Measurements from ENCODE around the gene ALPG.

The ALPG gene

GRCh38 chr2:232396683-232397082 is 10.0 kb upstream of the ALPG start:
- Histone ChIP-seq H2AFZ (ENCODE audit: low read depth, low read length, severe bottlenecking) (no peak overlapping the region), H3K36me3 (ENCODE audit: low read length) (no peaks in the 10 kb centered on the region), H4K20me1 (ENCODE audit: low read depth, low read length) (no peaks in the 10 kb centered on the region), H3K27ac (ENCODE audit: low read depth, low read length) (no peak overlapping the region), H3F3A (ENCODE audit: insufficient read depth) (no peaks in the 10 kb centered on the region), H3K27me3 (ENCODE audit: low read length) (no peaks in the 10 kb centered on the region), H3K9me2 (replicated peaks; ENCODE audit: insufficient read depth, low read length) (no peaks in the 10 kb centered on the region), H3K9ac (ENCODE audit: low read length) (no peak overlapping the region), H3K4me2 (ENCODE audit: low read depth, low read length, poor library complexity, severe bottlenecking) (no peak overlapping the region), H3K79me2 (ENCODE audit: insufficient read depth, low read length) (no peaks in the 10 kb centered on the region), H3K9me3 (ENCODE audit: insufficient read depth, low read length) (no peaks in the 10 kb centered on the region), H3K4me3 (ENCODE audit: insufficient read depth, low read length, poor library complexity, severe bottlenecking) (no peak overlapping the region)
- no peak for TF ChIP-seq CTCF (IDR thresholded peaks at IDR 0.05; ENCODE audit: insufficient read depth, low read length, poor library complexity, severe bottlenecking)
- no peak for TF ChIP-seq EZH2phosphoT487 (conservative IDR thresholded peaks at IDR 0.05; ENCODE audit: low read length)

- no peaks in the 10 kb centered on the region for H4K20me1 ChIP-seq (ENCODE audit: low read depth, low read length)
- H3K9ac ChIP-seq (ENCODE audit: low read length): no peak overlapping the region
- no peak for TF ChIP-seq EZH2phosphoT487 (conservative IDR thresholded peaks at IDR 0.05; ENCODE audit: low read length)
- TF ChIP-seq CTCF (IDR thresholded peaks at IDR 0.05; ENCODE audit: insufficient read depth, low read length, poor library complexity, severe bottlenecking): no peak
- H3K36me3 ChIP-seq (ENCODE audit: low read length): no peaks in the 10 kb centered on the region
- no peak overlapping the region for H2AFZ ChIP-seq (ENCODE audit: low read depth, low read length, severe bottlenecking)
- no peaks in the 10 kb centered on the region for H3K79me2 ChIP-seq (ENCODE audit: insufficient read depth, low read length)
- H3K9me2 ChIP-seq (replicated peaks; ENCODE audit: insufficient read depth, low read length): no peaks in the 10 kb centered on the region
- no peaks in the 10 kb centered on the region for H3K9me3 ChIP-seq (ENCODE audit: insufficient read depth, low read length)
- no peak overlapping the region for H3K27ac ChIP-seq (ENCODE audit: low read depth, low read length)
- H3F3A ChIP-seq (ENCODE audit: insufficient read depth): no peaks in the 10 kb centered on the region
- H3K4me2 ChIP-seq (ENCODE audit: low read depth, low read length, poor library complexity, severe bottlenecking): no peak overlapping the region
- H3K27me3 ChIP-seq (ENCODE audit: low read length): no peaks in the 10 kb centered on the region
- H3K4me3 ChIP-seq (ENCODE audit: insufficient read depth, low read length, poor library complexity, severe bottlenecking): no peak overlapping the region
Observed at GRCh38 chr2:232398293-232399034, 8.2 kb upstream of the ALPG start.

- H3K27ac ChIP-seq (ENCODE audit: low read depth, low read length): no peak overlapping the region
- no peak overlapping the region for H3K4me2 ChIP-seq (ENCODE audit: low read depth, low read length, poor library complexity, severe bottlenecking)
- H3K9ac ChIP-seq (ENCODE audit: low read length): no peak overlapping the region
- H2AFZ ChIP-seq (ENCODE audit: low read depth, low read length, severe bottlenecking): no peak overlapping the region
- H3F3A ChIP-seq (ENCODE audit: insufficient read depth): no peaks in the 10 kb centered on the region
- H3K27me3 ChIP-seq (ENCODE audit: low read length): no peaks in the 10 kb centered on the region
- H3K79me2 ChIP-seq (ENCODE audit: insufficient read depth, low read length): no peaks in the 10 kb centered on the region
- TF ChIP-seq CTCF (IDR thresholded peaks at IDR 0.05; ENCODE audit: insufficient read depth, low read length, poor library complexity, severe bottlenecking) (no peak), EZH2phosphoT487 (conservative IDR thresholded peaks at IDR 0.05; ENCODE audit: low read length) (no peak)
- H3K4me3 ChIP-seq (ENCODE audit: insufficient read depth, low read length, poor library complexity, severe bottlenecking): no peak overlapping the region
- no peaks in the 10 kb centered on the region for H3K9me3 ChIP-seq (ENCODE audit: insufficient read depth, low read length)
- H3K9me2 ChIP-seq (replicated peaks; ENCODE audit: insufficient read depth, low read length): no peaks in the 10 kb centered on the region
- no peaks in the 10 kb centered on the region for H4K20me1 ChIP-seq (ENCODE audit: low read depth, low read length)
- H3K36me3 ChIP-seq (ENCODE audit: low read length): no peaks in the 10 kb centered on the region
Observed at GRCh38 chr2:232400256-232401015, 6.2 kb upstream of the ALPG start.
